Mesendoderm (in vitro differentiated cells): ENCODE results near the gene IFNL3.
"Not testable (repeated sequence)": the region's sequence is repeated elsewhere in the genome, so short reads cannot be mapped to it uniquely, and the experiment has no call there.

ENCODE experiments used
- DNase-seq: peaks from one replicate; pipeline ENCODE4 v3.0.0; 2013
- H2AK5ac ChIP-seq: 2 replicates; pipeline ENCODE4 v1.6.1; 2013; ENCODE audit warnings: low read length, inconsistent platforms
- H2BK120ac ChIP-seq: 2 replicates; pipeline ENCODE4 v1.6.1; 2013; ENCODE audit warnings: low read depth, mild to moderate bottlenecking, low read length, moderate library complexity, mixed read lengths
- H2BK15ac ChIP-seq: replicated peaks from 2 replicates; pipeline ENCODE4 v1.6.1; 2013; ENCODE audit warnings: low read depth, mild to moderate bottlenecking, moderate library complexity
- H2BK5ac ChIP-seq: 2 replicates; pipeline ENCODE4 v1.6.1; 2013; ENCODE audit warnings: low read length, inconsistent platforms
- H3K18ac ChIP-seq: 2 replicates; pipeline ENCODE4 v1.6.1; 2013; ENCODE audit warnings: mild to moderate bottlenecking, low read length, mixed read lengths
- H3K23ac ChIP-seq: one replicate; pipeline ENCODE4 v1.6.1; 2013; ENCODE audit warnings: low read length
- H3K27ac ChIP-seq: 2 replicates; pipeline ENCODE4 v1.5.1; 2013; ENCODE audit warnings: low read depth, mild to moderate bottlenecking, inconsistent platforms, low read length, moderate library complexity
- H3K27me3 ChIP-seq: 2 replicates; pipeline ENCODE4 v1.6.1; 2013; ENCODE audit warnings: low read length, control low read depth, mild to moderate bottlenecking, inconsistent platforms; ENCODE audit not compliant: insufficient read depth, poor library complexity
- H3K36me3 ChIP-seq: 2 replicates; pipeline ENCODE4 v1.6.1; 2013; ENCODE audit warnings: low read length, inconsistent platforms; ENCODE audit not compliant: control insufficient read depth, insufficient read depth
- H3K4ac ChIP-seq: one replicate; pipeline ENCODE4 v1.6.1; 2013; ENCODE audit warnings: low read depth, mild to moderate bottlenecking, low read length, moderate library complexity
- H3K4me1 ChIP-seq: 2 replicates; pipeline ENCODE4 v1.6.1; 2013; ENCODE audit warnings: low read depth, low read length, inconsistent platforms; ENCODE audit not compliant: control insufficient read depth
- H3K4me2 ChIP-seq: 2 replicates; pipeline ENCODE4 v1.6.1; 2013; ENCODE audit warnings: low read length
- H3K4me3 ChIP-seq: 2 replicates; pipeline ENCODE4 v1.5.1; 2013; ENCODE audit warnings: mild to moderate bottlenecking, low read length
- H3K56ac ChIP-seq: one replicate; pipeline ENCODE4 v1.6.1; 2013; ENCODE audit warnings: low read length
- H3K79me1 ChIP-seq: 2 replicates; pipeline ENCODE4 v1.6.1; 2013; ENCODE audit warnings: low read length, inconsistent platforms
- H3K79me2 ChIP-seq: 2 replicates; pipeline ENCODE4 v1.6.1; 2013; ENCODE audit warnings: mild to moderate bottlenecking, low read length; ENCODE audit not compliant: control insufficient read depth, insufficient read depth
- H3K9ac ChIP-seq: 2 replicates; pipeline ENCODE4 v1.6.1; 2013; ENCODE audit warnings: low read length, inconsistent platforms
- H4K5ac ChIP-seq: one replicate; pipeline ENCODE4 v1.6.1; 2013; ENCODE audit warnings: low read length
- H4K8ac ChIP-seq: one replicate; pipeline ENCODE4 v1.6.1; 2013; ENCODE audit warnings: low read depth, mild to moderate bottlenecking, control low read depth, low read length, moderate library complexity
- WGBS: extraction: QIAGEN DNeasy Blood & Tissue Kit; methylation state at CpG from one replicate; pipeline ENCODE4 v1.1.7; 2013; ENCODE audit warnings: low lambda C conversion rate, missing lambda C conversion rate; ENCODE audit not compliant: insufficient coverage; ENCODE audit errors: extremely low coverage; 5-methylcytosine and 5-hydroxymethylcytosine counted together

The IFNL3 gene

DNA sequence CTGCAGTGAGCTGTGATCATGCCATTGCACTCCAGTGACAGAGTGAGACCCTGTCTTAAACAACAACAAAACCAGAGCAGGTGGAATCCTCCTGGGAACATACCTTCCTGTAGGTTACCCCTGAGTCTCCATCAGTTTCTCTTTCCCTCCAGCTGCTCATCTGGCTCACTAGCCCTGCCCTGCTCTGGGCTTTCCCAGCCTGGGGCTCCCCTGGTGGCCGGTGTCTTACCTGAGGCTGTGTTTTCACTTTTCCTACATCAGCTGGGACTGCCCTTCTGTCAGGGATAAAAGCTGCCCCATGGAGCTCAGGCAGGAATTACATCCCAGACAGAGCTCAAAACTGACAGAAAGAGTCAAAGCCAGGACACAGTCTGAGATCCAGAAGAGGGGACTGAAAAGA is 23.3 kb upstream of the IFNL3 start, which contains the start of gene IFNL2:
TSS of gene IFNL2 (plus strand) at position 312 of the 400 bp plus-strand sequence. CDS start 173 bp downstream, outside the sequence.
- H3K27me3 ChIP-seq = peaks cover 15% of the 10 kb centered on the region
- H2AK5ac ChIP-seq, H3K23ac ChIP-seq, H3K4ac ChIP-seq, H2BK15ac ChIP-seq, H3K79me2 ChIP-seq, H3K4me3 ChIP-seq, H3K56ac ChIP-seq, H3K4me1 ChIP-seq, H3K79me1 ChIP-seq, H3K4me2 ChIP-seq, H2BK5ac ChIP-seq, H3K36me3 ChIP-seq, H3K27ac ChIP-seq, H3K9ac ChIP-seq, H2BK120ac ChIP-seq, H4K5ac ChIP-seq, H4K8ac ChIP-seq, H3K18ac ChIP-seq, DNase-seq: not testable (repeated sequence)
- WGBS = no CpG with 5 or more reads among the region's 1 CpG

- Histone ChIP-seq H2AK5ac (no peak overlapping the region), H4K5ac (no peak overlapping the region), H3K23ac (no peak overlapping the region), H3K79me2 (no peaks in the 10 kb centered on the region), H3K27ac (no peak overlapping the region), H3K4me1 (no peaks in the 10 kb centered on the region), H2BK15ac (no peak overlapping the region), H3K36me3 (no peaks in the 10 kb centered on the region), H3K9ac (no peak overlapping the region), H3K56ac (no peak overlapping the region), H2BK5ac (no peak overlapping the region), H3K27me3 (peaks cover 17% of the 10 kb centered on the region), H2BK120ac (no peak overlapping the region), H3K18ac (no peak overlapping the region), H3K79me1 (no peaks in the 10 kb centered on the region), H4K8ac (no peak overlapping the region), H3K4me3 (no peak overlapping the region), H3K4me2 (no peak overlapping the region), H3K4ac (no peak overlapping the region)
- peak; percentile 23 for DNase-seq
- WGBS = no CpG with 5 or more reads among the region's 39 CpGs
Measured at GRCh38 chr19:39265321-39265916, 20.6 kb upstream of the IFNL3 start.

- Histone ChIP-seq H4K8ac (no peak overlapping the region), H3K18ac (no peak overlapping the region), H2BK120ac (no peak overlapping the region), H3K27me3 (peaks cover 17% of the 10 kb centered on the region), H3K4me1 (no peaks in the 10 kb centered on the region), H3K4me3 (no peak overlapping the region), H3K36me3 (no peaks in the 10 kb centered on the region), H3K4ac (no peak overlapping the region), H3K79me1 (no peaks in the 10 kb centered on the region), H3K56ac (peak overlapping the region; percentile 30), H3K27ac (no peak overlapping the region), H3K23ac (no peak overlapping the region), H3K79me2 (no peaks in the 10 kb centered on the region), H3K9ac (no peak overlapping the region), H2BK15ac (no peak overlapping the region), H4K5ac (no peak overlapping the region), H2AK5ac (no peak overlapping the region), H3K4me2 (no peak overlapping the region), H2BK5ac (no peak overlapping the region)
- WGBS = no CpG with 5 or more reads among the region's 102 CpGs
- DNase-seq = peak; percentile 54
Measured at GRCh38 chr19:39264306-39265290, 19.8 kb upstream of the IFNL3 start.

GRCh38 chr19:39263912-39264305 is 19.1 kb upstream of the IFNL3 start:
- Histone ChIP-seq H3K79me2 (no peaks in the 10 kb centered on the region), H2BK5ac (no peak overlapping the region), H3K36me3 (no peaks in the 10 kb centered on the region), H3K27me3 (peaks cover 17% of the 10 kb centered on the region), H3K4me1 (no peaks in the 10 kb centered on the region), H2BK15ac (no peak overlapping the region), H3K4me2 (no peak overlapping the region), H3K27ac (no peak overlapping the region), H3K79me1 (no peaks in the 10 kb centered on the region), H3K23ac (no peak overlapping the region), H4K8ac (no peak overlapping the region), H4K5ac (no peak overlapping the region), H3K4ac (no peak overlapping the region), H2AK5ac (no peak overlapping the region), H3K56ac (no peak overlapping the region), H3K9ac (no peak overlapping the region), H3K4me3 (no peak overlapping the region), H2BK120ac (no peak overlapping the region), H3K18ac (no peak overlapping the region)
- peak; percentile 12 for DNase-seq
- no CpG with 5 or more reads among the region's 17 CpGs for WGBS

- H3K4me3 ChIP-seq = no peak overlapping the region
- H2AK5ac ChIP-seq = no peak overlapping the region
- WGBS = no CpG with 5 or more reads among the region's 4 CpGs
- H3K18ac ChIP-seq = no peak overlapping the region
- peaks cover 17% of the 10 kb centered on the region for H3K27me3 ChIP-seq
- no peak overlapping the region for H3K23ac ChIP-seq
- H3K4ac ChIP-seq = no peak overlapping the region
- H2BK120ac ChIP-seq = no peak overlapping the region
- no peak for DNase-seq
- no peaks in the 10 kb centered on the region for H3K36me3 ChIP-seq
- no peak overlapping the region for H2BK5ac ChIP-seq
- no peaks in the 10 kb centered on the region for H3K79me2 ChIP-seq
- no peaks in the 10 kb centered on the region for H3K4me1 ChIP-seq
- no peak overlapping the region for H2BK15ac ChIP-seq
- H3K27ac ChIP-seq = no peak overlapping the region
- H4K8ac ChIP-seq = no peak overlapping the region
- H3K79me1 ChIP-seq = no peaks in the 10 kb centered on the region
- no peak overlapping the region for H4K5ac ChIP-seq
- H3K9ac ChIP-seq = no peak overlapping the region
- no peak overlapping the region for H3K4me2 ChIP-seq
- H3K56ac ChIP-seq = no peak overlapping the region
Measured at GRCh38 chr19:39262496-39262895, 17.7 kb upstream of the IFNL3 start.
